ENCODE data around the gene TNRC18. TPM values are rescaled to one million over a fixed set of nuclear protein-coding genes. Genes with fewer than 3 reads are reported as not detected.

TNRC18 gene
- total RNA-seq, 2 donors from 2014 or later = 84.0 to 90.9 TPM

GRCh38 chr7:5458921-5459480 lies 35.4 kb upstream of the TNRC18 start:
- Histone ChIP-seq H3K9me3 (no peaks in the 10 kb centered on the region), H3K36me3 (no peaks in the 10 kb centered on the region), H3K9ac (ENCODE audit: low read depth in 2 of 2, low read length in 2 of 2) (no peak overlapping the region), H3K4me1 (no peaks in the 10 kb centered on the region), H3K4me3 (no peak overlapping the region), H3K27me3 (no peaks in the 10 kb centered on the region), H3K27ac (no peak overlapping the region)
- intact Hi-C loops (cut with DNase I) = no loop called here
- DNase-seq = no peak
- TF ChIP-seq CTCF (IDR thresholded peaks at IDR 0.05) = no peak

GRCh38 chr7:5457245-5457735 lies 33.7 kb upstream of the TNRC18 start:
- no peak for DNase-seq
- no peak overlapping the region for H3K9ac ChIP-seq (ENCODE audit: low read depth in 2 of 2, low read length in 2 of 2)
- no peaks in the 10 kb centered on the region for H3K4me1 ChIP-seq
- no peak overlapping the region for H3K4me3 ChIP-seq
- H3K36me3 ChIP-seq = no peaks in the 10 kb centered on the region
- no peak overlapping the region for H3K27ac ChIP-seq
- no peaks in the 10 kb centered on the region for H3K9me3 ChIP-seq
- TF ChIP-seq CTCF (IDR thresholded peaks at IDR 0.05) = no peak
- intact Hi-C loops (cut with DNase I) = no loop called here
- no peaks in the 10 kb centered on the region for H3K27me3 ChIP-seq

- H3K9ac ChIP-seq (ENCODE audit: low read depth in 2 of 2, low read length in 2 of 2) = no peak overlapping the region
- no peak for DNase-seq
- no peaks in the 10 kb centered on the region for H3K9me3 ChIP-seq
- H3K4me3 ChIP-seq = no peak overlapping the region
- no peak overlapping the region for H3K27ac ChIP-seq
- no peaks in the 10 kb centered on the region for H3K4me1 ChIP-seq
- no peaks in the 10 kb centered on the region for H3K36me3 ChIP-seq
- no peak for TF ChIP-seq CTCF (IDR thresholded peaks at IDR 0.05)
- H3K27me3 ChIP-seq = no peaks in the 10 kb centered on the region
- intact Hi-C loops (cut with DNase I) = no loop called here
Observed at GRCh38 chr7:5456409-5456808, 32.8 kb upstream of the TNRC18 start.

- H3K27me3 ChIP-seq = no peaks in the 10 kb centered on the region
- intact Hi-C loops (cut with DNase I) = no loop called here
Observed at GRCh38 chr7:5455581-5456219, 32.1 kb upstream of the TNRC18 start.

GRCh38 chr7:5455175-5455574 lies 31.5 kb upstream of the TNRC18 start:
- Histone ChIP-seq H3K27me3 (no peaks in the 10 kb centered on the region), H3K27ac (no peak overlapping the region), H3K36me3 (no peaks in the 10 kb centered on the region), H3K9me3 (no peaks in the 10 kb centered on the region), H3K4me1 (no peaks in the 10 kb centered on the region), H3K4me3 (no peak overlapping the region), H3K9ac (ENCODE audit: low read depth in 2 of 2, low read length in 2 of 2) (no peak overlapping the region)
- intact Hi-C loops (cut with DNase I) = no loop called here
- TF ChIP-seq CTCF (IDR thresholded peaks at IDR 0.05) = no peak
- DNase-seq = no peak

More at GRCh38 chr7:5455581-5456219, 32.1 kb upstream of the TNRC18 start:
- Histone ChIP-seq H3K36me3 (no peaks in the 10 kb centered on the region), H3K4me1 (no peaks in the 10 kb centered on the region), H3K27ac (no peak overlapping the region), H3K9me3 (no peaks in the 10 kb centered on the region), H3K4me3 (no peak overlapping the region), H3K9ac (ENCODE audit: low read depth in 2 of 2, low read length in 2 of 2) (no peak overlapping the region)
- DNase-seq = no peak
- no peak for TF ChIP-seq CTCF (IDR thresholded peaks at IDR 0.05)
